MCF 10A (cell line): ENCODE data around the gene TMEM61. TPM values are rescaled to one million over a fixed set of nuclear protein-coding genes. Genes with fewer than 3 reads are reported as not detected.

ENCODE experiments used
- BruUV-seq: library from RNA; stranded (reverse); fragments of 400-500 nt; replicated peaks from 2 replicates; lab custom pipeline; 2021; lab: Mats Ljungman, UMichigan
- CTCF ChIA-PET: fragments of 300-600 bp; sonication (Branson Sonifier 250); formaldehyde crosslinking; extraction: SDS; loops from one replicate; lab custom pipeline; 2021; ENCODE audit warnings: antibody characterized with exemption, inconsistent platforms; lab: Yijun Ruan, JAX
- POLR2A ChIA-PET: fragments of 300-600, 350-650 bp; sonication (Branson Sonifier 250); formaldehyde crosslinking; extraction: SDS; loops from one replicate; lab custom pipeline; 2020; ENCODE audit warnings: antibody characterized with exemption, inconsistent platforms; lab: Yijun Ruan, JAX
- DNase-seq: peaks from one replicate; pipeline ENCODE4 v3.0.0-alpha.2; 2018; ENCODE audit not compliant: unreplicated experiment
- H3K27ac Mint-ChIP-seq: one replicate; pipeline ENCODE4 v1.8.0; 2022; ENCODE audit warnings: mild to moderate bottlenecking, low read depth, mixed read lengths; ENCODE audit not compliant: unreplicated experiment
- H3K27me3 Mint-ChIP-seq: one replicate; pipeline ENCODE4 v1.8.0; 2022; ENCODE audit warnings: mixed read lengths; ENCODE audit not compliant: insufficient read depth, unreplicated experiment
- H3K36me3 Mint-ChIP-seq: one replicate; pipeline ENCODE4 v1.8.0; 2022; ENCODE audit warnings: mild to moderate bottlenecking, moderate library complexity, mixed read lengths; ENCODE audit not compliant: insufficient read depth, unreplicated experiment
- H3K4me1 Mint-ChIP-seq: one replicate; pipeline ENCODE4 v1.8.0; 2022; ENCODE audit warnings: mixed read lengths; ENCODE audit not compliant: insufficient read depth, unreplicated experiment
- H3K4me3 Mint-ChIP-seq: one replicate; pipeline ENCODE4 v1.8.0; 2022; ENCODE audit warnings: mild to moderate bottlenecking, moderate library complexity, mixed read lengths; ENCODE audit not compliant: unreplicated experiment
- H3K9me3 Mint-ChIP-seq: one replicate; pipeline ENCODE4 v1.8.0; 2022; ENCODE audit warnings: mixed read lengths; ENCODE audit not compliant: unreplicated experiment
- intact Hi-C: fragments of 100-400 bp; cut with micrococcal nuclease; formaldehyde crosslinking; loops from 2 replicates; pipeline ENCODE4 v1.14.1; 2022
- total RNA-seq: library from RNA; stranded (reverse); gene quantifications from 2 replicates; pipeline ENCODE4 v1.2.3, GENCODE V29; 2022
- TF ChIP-seq, protein P1 (sequence below): fragments of 200-600 bp; IDR thresholded peaks from one replicate; pipeline ENCODE4 v1.8.0; 2022; ENCODE audit warnings: antibody characterized with exemption, mild to moderate bottlenecking; ENCODE audit not compliant: unreplicated experiment

Gene TMEM61
- total RNA-seq, 1 experiment from 2014 or later: not detected

DNA sequence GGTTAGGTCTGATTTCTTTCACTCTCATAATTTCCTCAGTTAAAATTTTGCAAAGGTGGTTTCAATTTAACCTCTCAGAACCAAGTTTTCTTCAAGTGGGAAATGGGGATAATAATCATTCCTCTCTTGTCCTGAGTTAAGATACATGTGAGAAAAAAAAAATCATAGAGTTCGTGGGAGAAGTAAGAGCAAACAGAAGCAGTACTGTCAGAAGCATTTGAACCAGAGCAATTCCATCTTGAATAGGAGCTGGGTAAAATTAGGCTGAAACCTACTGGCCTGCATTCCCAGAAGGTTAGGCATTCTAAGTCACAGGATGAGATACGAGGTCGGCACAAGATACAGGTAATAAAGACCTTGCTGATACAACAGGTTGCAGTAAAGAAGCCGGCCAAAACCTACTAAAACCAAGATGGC lies 28.6 kb upstream of the TMEM61 start:
- Mint-ChIP-seq H3K27me3 (no peaks in the 10 kb centered on the region), H3K36me3 (peaks cover 7% of the 10 kb centered on the region), H3K4me1 (peaks cover 27% of the 10 kb centered on the region), H3K27ac (no peak overlapping the region), H3K9me3 (no peaks in the 10 kb centered on the region), H3K4me3 (no peak overlapping the region)
- no TSS peak for BruUV-seq
- POLR2A ChIA-PET: interaction anchor here (1.5 to 1.9 kb wide), 2 partner anchors 26 to 65 kb away, joined by 3 to 13 read pairs; partner anchors contain the start of gene DHCR24
- TF ChIP-seq, protein P1, sequence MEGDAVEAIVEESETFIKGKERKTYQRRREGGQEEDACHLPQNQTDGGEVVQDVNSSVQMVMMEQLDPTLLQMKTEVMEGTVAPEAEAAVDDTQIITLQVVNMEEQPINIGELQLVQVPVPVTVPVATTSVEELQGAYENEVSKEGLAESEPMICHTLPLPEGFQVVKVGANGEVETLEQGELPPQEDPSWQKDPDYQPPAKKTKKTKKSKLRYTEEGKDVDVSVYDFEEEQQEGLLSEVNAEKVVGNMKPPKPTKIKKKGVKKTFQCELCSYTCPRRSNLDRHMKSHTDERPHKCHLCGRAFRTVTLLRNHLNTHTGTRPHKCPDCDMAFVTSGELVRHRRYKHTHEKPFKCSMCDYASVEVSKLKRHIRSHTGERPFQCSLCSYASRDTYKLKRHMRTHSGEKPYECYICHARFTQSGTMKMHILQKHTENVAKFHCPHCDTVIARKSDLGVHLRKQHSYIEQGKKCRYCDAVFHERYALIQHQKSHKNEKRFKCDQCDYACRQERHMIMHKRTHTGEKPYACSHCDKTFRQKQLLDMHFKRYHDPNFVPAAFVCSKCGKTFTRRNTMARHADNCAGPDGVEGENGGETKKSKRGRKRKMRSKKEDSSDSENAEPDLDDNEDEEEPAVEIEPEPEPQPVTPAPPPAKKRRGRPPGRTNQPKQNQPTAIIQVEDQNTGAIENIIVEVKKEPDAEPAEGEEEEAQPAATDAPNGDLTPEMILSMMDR: no peak
- no peak for DNase-seq
- intact Hi-C loops: no loop called here
- CTCF ChIA-PET: interaction anchor here (0.7 to 12.3 kb wide), 7 partner anchors 8 to 83 kb away, joined by 3 to 385 read pairs (median 5); partner anchors contain the start of gene BSND

DNA sequence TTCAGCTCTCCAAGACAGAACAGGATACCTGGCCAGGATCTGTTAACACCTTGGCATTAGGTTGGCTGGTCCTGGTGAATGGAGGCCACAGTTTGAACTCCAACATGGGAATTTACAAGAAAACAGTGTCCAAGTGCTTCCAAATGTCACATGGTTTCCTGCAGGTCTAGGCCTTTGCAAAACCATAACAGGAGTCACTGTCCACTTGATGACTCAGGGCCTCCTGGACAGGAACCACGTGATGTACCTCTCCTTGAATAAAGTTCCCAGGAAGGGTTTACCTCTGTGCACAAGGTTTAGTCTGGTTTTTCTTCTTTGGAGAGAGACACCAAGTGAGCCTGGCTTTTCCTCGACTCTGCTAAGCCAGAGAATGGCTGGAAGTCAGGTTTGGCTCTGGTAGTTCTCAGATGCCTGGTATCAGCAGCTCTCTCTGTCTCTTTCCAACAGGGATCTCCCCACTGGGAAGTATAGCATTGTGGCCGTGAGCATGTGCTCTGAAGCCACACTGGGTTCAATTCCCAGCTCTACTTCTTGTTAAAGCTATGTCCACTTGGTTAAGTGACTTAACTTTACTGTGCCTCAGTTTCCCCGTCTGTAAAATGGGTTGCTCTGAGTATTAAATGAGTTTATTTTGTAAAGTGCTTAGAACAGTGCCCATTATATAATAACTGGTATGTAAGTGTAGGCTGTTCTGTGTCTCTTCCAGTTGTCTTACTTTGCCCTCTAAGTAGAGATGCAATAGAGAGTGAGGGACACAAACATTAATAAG lies 27.3 kb upstream of the TMEM61 start:
- TF ChIP-seq, protein P1: no peak
- peak; percentile 70 for DNase-seq
- no peaks in the 10 kb centered on the region for H3K27me3 Mint-ChIP-seq
- CTCF ChIA-PET: interaction anchor here (1.3 to 12.3 kb wide), 4 partner anchors 8 to 69 kb away, joined by 4 to 385 read pairs (median 44); partner anchors contain the start of gene BSND
- H3K4me3 Mint-ChIP-seq: no peak overlapping the region
- POLR2A ChIA-PET: interaction anchor here (0.7 kb wide), 1 partner anchor 1873 kb away, joined by 3 read pairs; no protein-coding TSS in a partner anchor
- no peak overlapping the region for H3K27ac Mint-ChIP-seq
- peaks cover 8% of the 10 kb centered on the region for H3K9me3 Mint-ChIP-seq
- H3K36me3 Mint-ChIP-seq: peaks cover 7% of the 10 kb centered on the region
- intact Hi-C loops: no loop called here
- BruUV-seq: no TSS peak
- H3K4me1 Mint-ChIP-seq: peaks cover 27% of the 10 kb centered on the region

DNA sequence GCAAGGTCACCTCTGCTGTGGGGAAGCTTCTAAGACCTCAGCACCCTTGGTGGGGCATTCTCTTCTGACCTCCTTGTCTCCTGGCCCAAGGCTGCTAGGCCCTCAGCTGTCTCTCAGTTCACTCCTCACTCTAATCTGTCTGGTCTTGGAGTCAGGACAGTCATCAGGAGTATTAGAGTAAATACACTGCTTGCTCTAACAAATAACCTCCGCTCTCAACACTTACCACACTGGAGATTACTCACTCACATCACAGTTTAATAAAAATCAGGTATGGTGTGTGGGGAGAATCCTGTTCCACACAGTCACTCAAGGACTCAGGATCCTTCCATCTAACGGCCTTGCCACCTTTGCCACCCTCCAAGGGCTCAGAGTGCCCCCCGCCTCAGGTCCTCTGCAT lies 26.6 kb upstream of the TMEM61 start:
- no peaks in the 10 kb centered on the region for H3K27me3 Mint-ChIP-seq
- no peak for DNase-seq
- peaks cover 8% of the 10 kb centered on the region for H3K9me3 Mint-ChIP-seq
- H3K36me3 Mint-ChIP-seq: peaks cover 7% of the 10 kb centered on the region
- CTCF ChIA-PET: interaction anchor here (1.3 to 12.3 kb wide), 3 partner anchors 9 to 68 kb away, joined by 4 to 385 read pairs (median 81); partner anchors contain the start of gene BSND
- H3K4me3 Mint-ChIP-seq: no peak overlapping the region
- TF ChIP-seq, protein P1: no peak
- no TSS peak for BruUV-seq
- intact Hi-C loops: no loop called here
- POLR2A ChIA-PET: interaction anchor here (0.7 kb wide), 1 partner anchor 1874 kb away, joined by 3 read pairs; no protein-coding TSS in a partner anchor
- peaks cover 27% of the 10 kb centered on the region for H3K4me1 Mint-ChIP-seq
- peak overlapping the region; percentile 90 for H3K27ac Mint-ChIP-seq

DNA sequence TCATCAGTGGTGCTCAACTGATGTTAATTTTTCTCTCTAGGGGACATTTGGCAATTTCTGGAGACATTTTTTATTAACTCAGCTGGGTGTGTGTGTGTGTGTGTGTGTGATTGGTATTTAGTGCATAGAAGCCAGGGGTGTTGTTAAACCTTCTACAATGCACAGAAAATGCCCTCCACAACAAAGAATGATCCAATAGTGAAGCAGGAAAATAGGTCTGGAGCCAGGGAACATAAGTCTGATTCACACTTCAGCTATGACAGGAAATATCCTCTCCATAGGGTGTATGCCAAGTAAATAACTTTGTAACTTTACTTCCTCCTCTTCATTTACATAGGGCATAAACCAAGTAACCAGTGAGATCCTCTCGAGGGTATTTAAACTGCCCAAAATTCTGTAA lies 25.1 kb upstream of the TMEM61 start:
- peaks cover 21% of the 10 kb centered on the region for H3K4me1 Mint-ChIP-seq
- TF ChIP-seq, protein P1: no peak
- ChIA-PET CTCF (interaction anchor here (4.7 kb wide), 1 partner anchor 41 kb away, joined by 19 read pairs; no protein-coding TSS in a partner anchor), POLR2A (interaction anchor here (0.7 to 1.0 kb wide), 3 partner anchors 10 to 126 kb away, joined by 4 to 5 read pairs (median 4); no protein-coding TSS in a partner anchor)
- H3K27ac Mint-ChIP-seq: peak overlapping the region; percentile 90
- peaks cover 2% of the 10 kb centered on the region for H3K36me3 Mint-ChIP-seq
- intact Hi-C loops: no loop called here
- peak overlapping the region; percentile 23 for H3K4me3 Mint-ChIP-seq
- no TSS peak for BruUV-seq
- H3K9me3 Mint-ChIP-seq: peaks cover 8% of the 10 kb centered on the region
- no peaks in the 10 kb centered on the region for H3K27me3 Mint-ChIP-seq
- DNase-seq: peak; percentile 80
